Fibroblast of lung (primary cell): Measurements from ENCODE around the gene CNTNAP4.

Source experiments
- EZH2 ChIP-seq: IDR thresholded peaks from 2 replicates; pipeline ENCODE4 v1.5.1; 2012; ENCODE audit warnings: low read length, control low read depth, mild to moderate bottlenecking; ENCODE audit errors: missing control alignments
- TF ChIP-seq, protein P1 (sequence below), 2 donors: IDR thresholded peaks in 1 of 2; conservative IDR thresholded peaks in 1 of 2; 1 replicate in 1 of 2; 2 replicates in 1 of 2; pipeline ENCODE4 v1.5.1; 2011 to 2012; ENCODE audit warnings: low read length in 2 of 2, control low read depth in 1 of 2, inconsistent platforms in 1 of 2, low read depth in 1 of 2, mild to moderate bottlenecking in 1 of 2

- TF ChIP-seq, protein P1, sequence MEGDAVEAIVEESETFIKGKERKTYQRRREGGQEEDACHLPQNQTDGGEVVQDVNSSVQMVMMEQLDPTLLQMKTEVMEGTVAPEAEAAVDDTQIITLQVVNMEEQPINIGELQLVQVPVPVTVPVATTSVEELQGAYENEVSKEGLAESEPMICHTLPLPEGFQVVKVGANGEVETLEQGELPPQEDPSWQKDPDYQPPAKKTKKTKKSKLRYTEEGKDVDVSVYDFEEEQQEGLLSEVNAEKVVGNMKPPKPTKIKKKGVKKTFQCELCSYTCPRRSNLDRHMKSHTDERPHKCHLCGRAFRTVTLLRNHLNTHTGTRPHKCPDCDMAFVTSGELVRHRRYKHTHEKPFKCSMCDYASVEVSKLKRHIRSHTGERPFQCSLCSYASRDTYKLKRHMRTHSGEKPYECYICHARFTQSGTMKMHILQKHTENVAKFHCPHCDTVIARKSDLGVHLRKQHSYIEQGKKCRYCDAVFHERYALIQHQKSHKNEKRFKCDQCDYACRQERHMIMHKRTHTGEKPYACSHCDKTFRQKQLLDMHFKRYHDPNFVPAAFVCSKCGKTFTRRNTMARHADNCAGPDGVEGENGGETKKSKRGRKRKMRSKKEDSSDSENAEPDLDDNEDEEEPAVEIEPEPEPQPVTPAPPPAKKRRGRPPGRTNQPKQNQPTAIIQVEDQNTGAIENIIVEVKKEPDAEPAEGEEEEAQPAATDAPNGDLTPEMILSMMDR (conservative IDR thresholded peaks at IDR 0.05 in 1 of 2, IDR thresholded peaks at IDR 0.05 in 1 of 2; ENCODE audit: low read depth in 1 of 2, low read length in 2 of 2) = no peak
- no peak for TF ChIP-seq EZH2
Observed at GRCh38 chr16:76360404-76360803, 83.2 kb downstream of the CNTNAP4 start.
